Cardiac fibroblast (primary cell): ENCODE measurements around the gene FCF1.
"Not testable (repeated sequence)": the region's sequence is repeated elsewhere in the genome, so short reads cannot be mapped to it uniquely, and the experiment has no call there.

Experiments
- DNase-seq, 2 donors: peaks; one replicate each; pipeline versions ENCODE4 v3.0.0 to v3.0.0-alpha.2; 2010; ENCODE audit warnings: low read depth in 2 of 2
- H3K4me3 ChIP-seq, 2 donors: replicated peaks in 1 of 2; 1 replicate in 1 of 2; 2 replicates in 1 of 2; pipeline ENCODE4 v1.5.1; 2011; ENCODE audit warnings: low read depth in 2 of 2, low read length in 2 of 2, mild to moderate bottlenecking in 2 of 2, moderate library complexity in 1 of 2
- TF ChIP-seq, protein P1 (sequence below): IDR thresholded peaks from one replicate; pipeline ENCODE4 v1.5.1; 2011; ENCODE audit warnings: low read depth, mild to moderate bottlenecking, low read length, inconsistent platforms

The FCF1 gene

DNA sequence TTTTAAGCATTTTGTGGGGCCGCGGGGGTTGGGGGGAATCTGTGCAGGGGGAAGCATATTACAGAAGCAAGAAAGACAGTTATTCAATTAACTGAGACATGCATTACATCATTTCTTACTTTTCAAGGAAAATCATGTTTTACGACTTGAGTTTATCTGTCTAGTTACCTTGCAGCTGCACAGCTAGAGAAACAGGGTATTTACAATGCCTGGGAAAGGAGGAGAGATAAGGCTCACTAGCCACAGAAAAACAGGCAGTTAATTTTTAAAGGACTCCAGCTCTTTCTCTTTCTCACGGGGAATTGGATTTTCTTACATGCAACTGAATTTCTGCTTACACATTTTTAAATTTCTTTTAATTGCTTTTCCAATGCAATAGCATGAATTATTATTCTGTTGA, 22.2 kb downstream of the FCF1 start:
- no peak for DNase-seq
- H3K4me3 ChIP-seq = no peak overlapping the region
- TF ChIP-seq, protein P1, sequence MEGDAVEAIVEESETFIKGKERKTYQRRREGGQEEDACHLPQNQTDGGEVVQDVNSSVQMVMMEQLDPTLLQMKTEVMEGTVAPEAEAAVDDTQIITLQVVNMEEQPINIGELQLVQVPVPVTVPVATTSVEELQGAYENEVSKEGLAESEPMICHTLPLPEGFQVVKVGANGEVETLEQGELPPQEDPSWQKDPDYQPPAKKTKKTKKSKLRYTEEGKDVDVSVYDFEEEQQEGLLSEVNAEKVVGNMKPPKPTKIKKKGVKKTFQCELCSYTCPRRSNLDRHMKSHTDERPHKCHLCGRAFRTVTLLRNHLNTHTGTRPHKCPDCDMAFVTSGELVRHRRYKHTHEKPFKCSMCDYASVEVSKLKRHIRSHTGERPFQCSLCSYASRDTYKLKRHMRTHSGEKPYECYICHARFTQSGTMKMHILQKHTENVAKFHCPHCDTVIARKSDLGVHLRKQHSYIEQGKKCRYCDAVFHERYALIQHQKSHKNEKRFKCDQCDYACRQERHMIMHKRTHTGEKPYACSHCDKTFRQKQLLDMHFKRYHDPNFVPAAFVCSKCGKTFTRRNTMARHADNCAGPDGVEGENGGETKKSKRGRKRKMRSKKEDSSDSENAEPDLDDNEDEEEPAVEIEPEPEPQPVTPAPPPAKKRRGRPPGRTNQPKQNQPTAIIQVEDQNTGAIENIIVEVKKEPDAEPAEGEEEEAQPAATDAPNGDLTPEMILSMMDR = no peak

DNA sequence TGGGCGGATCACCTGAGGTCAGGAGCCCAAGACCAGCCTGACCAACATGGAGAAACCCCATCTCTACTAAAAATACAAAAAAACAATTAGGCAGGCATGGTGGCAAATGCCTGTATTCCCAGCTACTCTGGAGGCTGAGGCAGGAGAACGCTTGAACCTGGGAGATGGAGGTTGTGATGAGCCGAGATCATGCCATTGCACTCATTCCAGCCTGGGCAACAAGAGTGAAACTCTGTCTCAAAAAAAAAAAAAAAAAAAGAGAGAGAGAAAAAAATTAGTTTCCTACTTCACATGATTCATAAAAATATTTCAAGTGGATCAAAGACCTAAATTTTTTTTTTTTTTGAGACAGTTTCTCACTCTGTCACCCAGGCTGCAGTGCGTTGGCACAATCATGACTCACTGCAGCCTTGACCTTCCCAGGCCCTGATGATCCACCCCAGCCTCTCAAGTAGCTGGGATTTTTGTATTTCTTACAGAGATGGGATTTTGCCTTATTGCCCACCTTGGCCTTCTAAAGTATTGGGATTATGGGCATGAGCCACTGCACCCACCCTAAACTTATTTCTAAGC, 24.9 kb downstream of the FCF1 start:
- TF ChIP-seq, protein P1 = no peak
- no peak overlapping the region for H3K4me3 ChIP-seq
- peak; percentile 15 to 70 for DNase-seq

DNA sequence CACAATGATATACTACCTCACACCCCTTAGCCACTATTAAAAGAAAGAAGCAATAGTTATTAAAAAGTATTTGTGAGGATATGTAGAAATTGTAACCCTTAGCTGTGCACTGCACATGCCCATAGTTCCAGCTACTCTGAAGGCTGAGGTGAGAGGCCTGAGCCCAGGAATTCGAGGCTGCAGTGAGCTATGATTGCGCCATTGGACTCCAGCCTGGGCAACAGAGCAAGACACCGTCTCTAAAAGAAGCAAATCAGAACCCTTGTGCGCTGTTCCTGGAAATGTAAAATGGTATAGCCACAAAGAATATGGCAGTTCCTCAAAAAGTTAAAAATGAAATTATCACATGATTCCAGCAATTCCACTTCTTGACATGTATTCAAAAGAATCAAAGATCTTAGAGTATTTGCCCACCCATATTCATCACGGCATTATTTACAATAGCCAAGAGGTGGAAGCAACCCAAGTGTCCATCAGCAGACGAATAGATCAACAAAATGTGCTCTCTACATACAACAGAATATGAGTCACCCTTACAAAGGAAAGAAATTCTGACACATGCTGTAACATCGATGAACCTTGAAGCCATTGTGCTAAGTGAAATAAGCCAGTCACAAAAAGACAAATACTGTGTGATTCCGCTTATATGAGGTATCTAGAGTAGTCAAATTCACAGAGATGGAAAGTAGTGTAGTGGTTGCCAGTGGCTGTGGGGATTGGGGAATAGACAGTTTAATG, 26.5 kb downstream of the FCF1 start:
- no peak overlapping the region for H3K4me3 ChIP-seq
- TF ChIP-seq, protein P1 = no peak
- peak in 1 of 2 donors; percentile 45 for DNase-seq

DNA sequence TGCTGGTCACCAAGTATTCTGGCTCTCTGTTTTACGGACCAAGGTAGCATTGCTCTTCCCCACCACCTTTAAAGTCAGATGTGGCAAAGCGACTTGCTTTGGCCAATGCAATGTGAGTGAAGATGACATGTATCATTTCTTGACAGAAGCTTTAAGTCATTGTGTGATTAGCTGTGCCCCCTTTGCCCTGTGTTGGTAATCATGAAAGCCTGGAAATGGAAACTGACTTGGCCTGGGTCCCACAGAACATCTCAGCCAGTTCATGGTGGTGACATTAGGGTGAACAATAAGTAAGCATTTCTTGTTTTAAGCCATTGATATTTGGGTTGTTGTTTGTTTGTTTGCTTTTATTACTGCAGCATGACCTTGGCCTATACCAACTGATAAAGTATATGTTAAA, 34.3 kb downstream of the FCF1 start:
- no peak overlapping the region for H3K4me3 ChIP-seq
- TF ChIP-seq, protein P1 = no peak
- DNase-seq = no peak

DNA sequence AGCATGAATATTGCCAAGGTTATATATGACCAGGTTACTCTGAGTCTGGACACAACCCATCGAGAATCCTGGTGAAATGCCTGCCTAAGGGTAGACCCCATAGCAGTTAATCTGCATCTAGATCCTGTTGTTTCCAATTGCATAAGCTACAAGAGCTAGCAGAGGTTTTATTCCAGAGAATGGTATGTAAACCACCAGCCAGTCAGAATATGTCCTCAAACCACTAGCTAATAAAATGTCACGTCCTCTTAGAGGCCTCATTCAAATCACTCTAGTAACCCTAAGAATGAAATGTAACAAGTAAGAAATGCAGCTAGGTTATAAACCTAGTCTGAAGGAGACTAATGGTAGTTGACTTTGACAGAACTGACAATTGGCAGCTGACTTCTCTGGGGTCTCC, 41.2 kb downstream of the FCF1 start:
- no peak overlapping the region for H3K4me3 ChIP-seq
- TF ChIP-seq, protein P1 = no peak
- DNase-seq = no peak

DNA sequence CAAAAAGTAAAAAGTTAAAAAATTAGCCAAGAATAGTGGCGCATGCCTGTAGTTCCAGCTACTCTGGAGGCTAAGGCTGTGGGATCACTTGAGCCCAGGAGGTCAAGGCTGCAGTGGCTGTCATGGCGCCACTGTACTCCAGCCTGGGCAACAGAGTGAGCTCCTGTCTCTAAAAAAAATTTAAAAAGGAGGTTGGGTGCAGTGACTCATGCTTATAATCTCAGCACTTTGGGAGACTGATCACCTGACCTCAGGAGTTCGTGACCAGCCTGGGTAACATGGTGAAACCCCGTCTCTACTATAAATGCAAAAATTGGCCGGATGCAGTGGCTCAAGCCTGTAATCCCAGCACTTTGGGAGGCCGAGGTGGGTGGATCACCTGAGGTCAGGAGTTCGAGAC, 42.0 kb downstream of the FCF1 start:
- TF ChIP-seq, protein P1 = no peak
- DNase-seq = no peak
- H3K4me3 ChIP-seq = no peak overlapping the region

DNA sequence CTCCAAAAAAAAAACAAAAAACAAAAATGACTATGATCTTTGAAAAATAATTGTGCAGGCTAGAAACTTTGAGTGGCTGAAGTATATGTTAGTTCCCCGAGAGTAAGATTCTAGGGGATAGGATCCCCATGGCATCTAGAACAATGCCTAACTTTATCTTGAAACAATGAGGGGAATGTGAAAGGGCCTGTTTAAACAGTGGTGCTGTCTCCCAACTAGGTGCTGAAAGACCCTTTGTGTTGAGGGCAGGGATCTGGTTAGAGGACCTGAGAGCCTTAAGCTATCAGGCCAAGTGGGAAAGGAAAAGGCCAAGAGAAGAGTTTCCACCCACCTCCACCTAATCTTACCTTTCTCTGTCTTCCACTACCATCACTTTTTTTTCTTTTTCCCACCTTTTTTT, 43.4 kb downstream of the FCF1 start:
- no peak for DNase-seq
- TF ChIP-seq, protein P1 = no peak
- no peak overlapping the region for H3K4me3 ChIP-seq

DNA sequence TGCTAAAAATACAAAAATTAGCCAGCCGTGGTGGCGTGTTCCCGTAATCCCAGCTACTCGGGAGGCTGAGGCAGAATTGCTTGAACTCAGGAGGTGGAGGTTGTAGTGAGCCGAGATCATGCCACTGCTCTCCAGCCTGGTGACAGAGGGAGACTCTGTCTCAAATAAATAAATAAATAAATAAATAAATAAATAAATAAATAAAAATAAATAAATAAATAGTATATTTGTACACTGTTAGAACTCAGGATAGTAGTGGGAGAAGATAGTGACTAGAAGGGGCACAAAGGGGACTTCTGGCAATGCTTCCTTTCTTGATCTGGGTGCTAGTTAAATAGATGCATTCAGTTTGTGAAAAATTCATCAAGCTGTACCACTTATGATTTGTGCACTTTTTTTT, 45.6 kb downstream of the FCF1 start:
- not testable (repeated sequence) for DNase-seq, H3K4me3 ChIP-seq
